Fibroblast of upper back skin (primary cell): ENCODE results near the gene ZBTB45.

Experiments used
- DNase-seq: peaks from one replicate; pipeline ENCODE4 v3.0.0-alpha.2; 2013

Gene ZBTB45

GRCh38 chr19:58538257-58539168 lies 18.9 kb upstream of the ZBTB45 start:
- DNase-seq = no peak

DNA sequence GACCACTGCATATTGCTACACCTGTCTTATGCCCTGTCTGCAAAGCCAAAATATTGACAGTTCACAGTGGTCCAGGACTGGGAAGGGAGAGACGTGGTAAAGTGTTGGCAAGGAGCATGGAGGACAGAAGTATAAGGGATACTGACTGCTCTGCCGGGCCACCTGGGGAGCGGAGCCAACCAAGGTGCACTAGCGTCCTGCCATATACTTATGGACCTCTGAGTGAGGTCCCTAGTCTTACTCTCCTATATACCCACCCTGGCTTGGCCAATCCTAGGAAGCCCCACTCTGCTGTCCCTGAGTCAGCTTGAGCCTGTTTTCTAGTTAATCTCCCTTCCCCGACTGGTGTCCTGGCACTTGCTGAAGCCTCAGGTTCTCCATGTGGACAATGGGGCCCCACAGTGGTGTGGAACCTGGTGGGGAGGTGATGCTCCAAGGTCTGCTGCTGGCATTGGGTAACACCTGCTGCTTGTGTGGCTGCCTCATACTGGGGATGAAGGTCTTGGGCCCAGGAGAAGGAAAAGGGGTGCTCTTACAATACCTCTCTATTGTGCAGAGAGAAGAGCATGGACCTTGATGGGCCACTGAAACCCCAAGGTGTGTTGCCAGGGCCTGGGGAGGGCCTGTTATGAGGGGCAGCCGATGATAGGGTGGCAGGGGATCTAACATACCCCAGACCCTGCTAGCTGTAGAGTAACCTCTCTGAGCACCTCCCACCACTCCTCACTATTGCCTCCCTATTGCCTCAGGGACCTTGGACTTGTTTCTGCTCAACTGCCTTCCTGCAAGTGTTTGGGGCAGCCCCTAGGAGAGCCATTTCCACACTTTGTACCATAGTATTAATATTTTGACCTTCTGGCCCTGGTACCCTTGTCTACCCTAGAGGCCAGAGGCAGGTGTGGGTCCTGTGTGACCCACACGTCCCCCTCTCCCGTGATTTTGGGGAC lies 17.5 kb upstream of the ZBTB45 start:
- no peak for DNase-seq

DNA sequence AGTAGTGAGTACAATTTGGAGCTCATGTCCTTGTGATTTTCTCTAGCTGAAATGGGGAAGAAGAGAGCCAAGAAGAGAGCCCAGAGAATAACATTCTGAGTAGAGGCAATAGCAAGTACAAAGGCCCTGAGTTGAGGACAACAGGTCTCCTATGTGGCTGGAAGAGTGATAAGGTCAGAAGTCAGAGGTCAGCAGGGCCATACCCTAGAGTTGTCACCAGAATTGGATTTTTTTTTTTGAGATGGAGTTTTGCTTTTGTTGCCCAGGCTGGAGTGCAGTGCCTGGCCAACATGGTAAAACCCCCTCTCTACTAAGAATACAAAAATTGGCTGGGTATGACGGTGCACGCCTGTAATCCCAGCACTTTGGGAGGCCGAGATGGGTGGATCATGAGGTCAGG lies 16.2 kb upstream of the ZBTB45 start:
- no peak for DNase-seq

DNA sequence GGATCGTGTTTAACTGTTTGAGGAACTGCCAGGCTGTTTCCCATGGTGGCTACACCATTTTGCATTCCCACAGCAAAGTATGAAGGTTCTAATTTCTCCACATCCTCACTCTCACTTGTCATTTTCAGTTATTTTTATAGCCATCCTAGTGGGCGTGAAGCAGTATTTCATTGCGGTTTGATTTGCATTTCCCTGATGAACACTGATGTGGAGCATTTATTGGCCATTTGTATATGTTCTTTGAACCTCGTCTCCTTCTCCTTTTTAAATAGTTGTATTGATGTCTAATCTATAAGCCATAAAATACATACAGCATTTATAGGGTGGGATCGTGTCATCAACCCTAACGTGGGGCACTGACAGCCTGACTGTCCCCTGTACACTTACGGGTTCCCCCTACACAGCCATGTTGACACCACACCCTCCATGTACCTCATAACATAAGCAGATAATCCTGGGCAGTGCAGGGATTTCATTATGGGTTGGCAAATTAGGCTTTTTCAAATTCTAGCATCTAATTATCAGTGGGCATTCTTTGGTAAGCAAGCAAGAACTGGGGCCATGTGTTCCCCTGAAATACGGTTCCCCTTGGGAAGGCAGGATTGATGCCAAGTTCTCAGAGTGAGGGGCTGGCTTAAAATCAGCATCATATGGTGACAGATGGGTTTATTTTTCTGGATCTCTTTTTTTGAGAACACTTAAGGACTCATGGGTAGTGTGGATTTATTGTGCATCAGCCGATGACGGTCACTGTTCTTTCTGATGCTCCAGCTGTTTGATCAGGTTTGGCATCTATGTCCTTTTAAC lies 11.6 kb upstream of the ZBTB45 start:
- no peak for DNase-seq

DNA sequence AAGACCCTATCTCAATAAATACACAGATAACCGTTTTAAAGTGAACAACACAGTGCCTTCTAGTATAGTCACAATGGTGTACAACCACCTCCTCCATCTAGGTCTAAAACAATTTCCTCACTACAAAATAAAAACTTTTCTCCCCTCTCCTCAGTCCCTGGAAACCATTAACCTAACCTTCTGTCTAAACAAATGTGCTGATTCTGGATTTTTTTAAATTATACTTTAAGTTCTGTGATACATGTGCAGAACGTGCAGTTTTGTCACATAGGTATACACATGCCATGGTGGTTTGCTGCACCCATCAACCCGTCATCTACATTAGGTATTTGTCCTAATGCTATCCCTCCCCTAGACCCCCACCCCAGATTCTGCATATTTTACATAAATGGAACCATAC lies 9.8 kb upstream of the ZBTB45 start:
- DNase-seq = no peak

DNA sequence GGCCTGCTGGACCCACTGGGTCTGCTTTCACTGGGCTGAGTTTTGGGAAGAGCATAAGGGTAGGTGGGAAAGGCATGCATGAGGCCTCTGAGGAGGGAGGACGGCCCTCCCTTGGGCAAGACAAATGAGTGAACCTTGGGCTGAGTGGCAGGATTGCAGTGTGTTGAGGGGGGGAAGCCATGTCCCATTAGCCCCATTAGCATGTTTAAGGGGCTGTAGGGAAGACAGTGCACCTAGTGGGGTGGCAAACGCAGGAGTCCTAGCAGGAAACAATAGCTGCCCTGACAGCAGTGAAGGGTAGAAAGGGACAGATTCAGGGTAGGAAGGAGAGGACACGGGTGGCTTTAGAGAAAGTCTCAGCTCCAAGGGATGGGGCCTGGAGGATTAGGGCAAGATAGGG lies 3.1 kb upstream of the ZBTB45 start:
- no peak for DNase-seq

- DNase-seq = no peak
Measured at GRCh38 chr19:58521651-58522050, 2.0 kb upstream of the ZBTB45 start.

GRCh38 chr19:58520257-58520599 lies 618 bp upstream of the ZBTB45 start:
- no peak for DNase-seq

- peak; percentile 73 for DNase-seq
Measured at GRCh38 chr19:58519087-58519354, 589 bp downstream of the ZBTB45 start.

DNA sequence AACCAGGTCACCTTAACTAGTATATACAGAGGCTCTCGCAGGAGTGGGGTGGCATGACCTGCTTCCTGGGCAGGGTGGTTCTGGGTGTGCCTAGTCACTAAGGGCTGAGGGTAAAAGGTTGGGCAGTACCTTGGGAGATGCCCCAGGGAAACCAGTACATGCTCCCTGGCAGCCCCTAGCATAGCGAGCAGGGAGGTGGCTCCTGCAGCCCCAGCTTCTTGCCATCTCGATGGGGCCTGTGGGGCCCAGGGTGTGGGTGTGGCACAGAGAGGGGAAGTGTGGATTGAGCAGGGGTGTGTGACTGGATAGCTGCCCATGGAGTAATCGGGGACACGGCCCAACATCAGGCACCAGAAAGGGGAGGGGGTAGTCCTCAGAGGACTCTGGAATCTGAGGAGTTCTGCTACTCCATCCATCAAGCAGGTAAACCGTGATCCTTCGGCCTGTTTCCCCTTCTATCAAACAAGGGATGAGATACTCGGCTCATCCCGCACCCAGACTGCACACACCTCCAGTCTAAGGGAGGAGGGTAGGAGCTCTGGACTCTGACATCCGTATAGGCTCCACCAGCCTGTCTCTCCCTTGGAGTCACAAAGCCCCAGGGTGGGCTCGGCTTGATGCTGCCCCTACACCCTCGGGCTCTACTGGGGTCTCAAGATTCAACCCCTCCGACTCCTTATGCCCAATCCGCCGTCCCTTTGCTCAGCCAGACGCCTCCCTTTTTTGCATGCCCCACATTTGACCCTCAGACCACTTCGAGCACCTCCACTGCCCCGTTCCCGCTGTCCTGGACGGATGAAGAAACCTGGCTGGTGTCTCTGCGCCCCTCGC lies 1.1 kb downstream of the ZBTB45 start:
- DNase-seq = no peak

DNA sequence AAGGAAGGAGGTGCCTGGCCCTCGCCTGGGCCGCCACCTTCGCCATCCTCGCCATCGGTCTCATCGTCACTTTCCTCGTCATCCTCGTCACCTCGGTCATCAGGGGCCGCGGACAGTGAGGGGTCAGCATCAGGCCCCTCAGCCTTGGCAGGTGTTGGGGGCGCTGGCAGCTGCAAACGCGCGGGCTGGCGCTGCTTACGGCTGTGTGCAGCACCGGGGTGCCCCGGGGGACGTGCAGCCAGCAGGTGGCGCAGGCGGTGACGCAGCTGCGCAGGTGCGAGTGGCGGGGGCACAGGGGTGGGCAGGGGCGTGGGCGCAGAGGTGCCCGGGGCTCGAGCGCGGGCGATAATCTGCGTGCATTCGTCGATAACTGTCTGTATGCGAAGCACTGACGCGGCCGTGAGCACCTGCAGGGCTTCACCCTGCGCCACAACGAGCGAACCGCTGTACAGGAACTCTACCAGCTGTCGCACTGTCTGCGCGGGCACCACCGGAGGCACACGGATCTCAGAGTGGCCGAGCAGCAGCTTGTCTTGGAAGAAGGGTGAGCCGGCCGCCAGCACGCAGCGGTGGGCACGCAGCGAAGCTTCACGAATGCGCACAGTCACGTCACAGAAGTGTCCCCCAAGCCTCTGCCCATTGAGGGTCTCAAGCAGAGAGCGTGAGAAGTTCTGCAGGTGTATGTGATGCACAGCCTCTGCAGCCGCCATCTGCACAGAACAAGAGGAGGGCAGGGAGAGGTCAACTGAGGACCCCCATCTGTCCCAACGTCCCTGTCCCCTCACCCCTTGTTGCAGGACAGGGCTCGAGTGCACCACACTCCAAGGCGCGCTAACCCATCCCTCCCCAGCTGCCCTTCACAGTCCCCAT lies 2.4 kb downstream of the ZBTB45 start:
- DNase-seq = no peak

GRCh38 chr19:58516246-58516836 lies 3.3 kb downstream of the ZBTB45 start:
- DNase-seq = no peak

- no peak for DNase-seq
Measured at GRCh38 chr19:58515259-58515658, 4.4 kb downstream of the ZBTB45 start.

- no peak for DNase-seq
Measured at GRCh38 chr19:58514564-58515022, 5.0 kb downstream of the ZBTB45 start.

DNA sequence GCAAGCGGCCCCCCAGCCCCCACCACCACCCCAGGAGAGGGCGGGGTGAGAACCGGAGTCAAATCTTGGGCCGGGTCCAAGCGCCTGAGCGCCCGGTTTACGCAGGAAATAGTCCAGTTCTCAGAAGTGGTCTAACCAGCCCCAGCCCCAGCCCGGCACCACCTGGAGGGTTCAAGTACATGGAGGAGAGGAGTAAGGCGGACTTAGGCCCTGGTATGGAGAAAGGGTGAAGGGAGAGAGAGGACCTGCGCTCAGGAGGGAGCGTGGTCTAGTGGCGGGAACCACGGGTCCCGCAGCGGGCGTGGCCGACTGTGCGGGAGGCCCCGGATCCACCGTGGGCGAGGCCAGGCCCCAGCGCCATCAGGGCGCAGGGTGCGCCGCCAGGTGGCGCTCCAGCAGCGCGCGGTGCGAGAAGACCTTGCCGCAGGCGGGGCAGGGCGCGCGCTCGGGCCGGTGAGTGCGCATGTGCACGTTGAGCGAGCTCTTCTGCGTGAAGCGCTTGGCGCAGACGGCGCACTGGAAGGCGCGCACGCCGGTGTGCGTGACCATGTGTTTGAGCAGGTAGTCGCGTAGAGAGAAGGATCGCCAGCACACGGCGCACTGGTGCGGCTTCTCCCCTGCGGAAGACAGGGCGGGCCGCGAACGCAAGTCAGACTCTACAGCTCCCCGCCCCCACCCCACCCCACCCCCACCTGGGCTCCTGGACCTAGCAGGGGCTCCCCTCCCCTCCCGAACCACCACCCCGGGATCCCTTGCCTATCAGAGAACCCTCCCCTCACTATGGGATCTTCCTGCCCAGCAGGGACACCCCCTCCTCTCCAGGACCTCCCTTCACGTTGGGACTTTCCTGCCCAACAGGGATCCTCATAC lies 5.7 kb downstream of the ZBTB45 start:
- DNase-seq = peak; percentile 85

GRCh38 chr19:58513213-58513693 lies 6.4 kb downstream of the ZBTB45 start:
- DNase-seq = no peak

- no peak for DNase-seq
Measured at GRCh38 chr19:58511353-58512208, 8.0 kb downstream of the ZBTB45 start, which contains the start of gene SLC27A5. Gene SLC27A5, minus strand, starts transcription at chr19:58511992. Its CDS starts 37 bp downstream, at chr19:58511955.

DNA sequence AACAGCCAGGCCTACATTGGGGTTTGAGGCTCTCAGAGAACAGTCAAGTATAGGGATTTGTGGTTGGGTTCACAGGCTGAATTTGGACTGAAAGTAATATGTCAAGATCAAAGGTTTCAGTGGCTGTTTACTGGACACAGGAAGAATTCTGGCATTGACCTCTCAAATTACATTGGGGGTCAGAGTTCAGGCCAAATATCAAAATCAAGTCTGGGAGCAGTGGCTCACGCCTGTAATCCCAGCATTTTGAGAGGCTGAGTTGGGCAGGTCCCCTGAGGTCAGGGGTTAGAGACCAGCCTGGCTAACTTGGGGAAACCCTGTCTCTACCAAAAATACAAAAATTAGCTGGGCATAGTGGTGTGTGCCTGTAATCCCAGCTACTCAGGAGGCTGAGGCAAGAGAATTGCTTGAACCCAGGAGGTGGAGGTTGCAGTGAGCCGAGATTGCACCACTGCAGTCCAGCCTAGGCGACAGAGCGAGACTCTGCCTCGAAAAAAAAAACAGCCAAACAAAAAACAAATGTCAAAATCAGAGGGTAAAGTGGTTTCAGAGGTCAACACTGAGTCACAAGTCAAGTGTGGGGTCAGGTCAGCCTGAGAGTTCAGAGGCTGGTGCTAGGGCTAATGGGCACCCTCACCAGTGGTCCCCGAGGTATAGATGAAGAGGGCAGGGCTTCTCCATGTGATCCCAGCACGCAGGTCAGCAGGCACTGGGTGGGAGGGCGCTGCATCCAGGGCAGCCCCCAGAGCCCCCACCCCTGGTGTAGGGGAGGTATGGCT lies 9.3 kb downstream of the ZBTB45 start:
- no peak for DNase-seq
